Measurements from ENCODE around the gene VPS41. TPM values are rescaled to one million over a fixed set of nuclear protein-coding genes. Genes with fewer than 3 reads are reported as not detected.

The VPS41 gene
- 78.5 and 91.8 TPM in 2 replicates for total RNA-seq

GRCh38 chr7:38908759-38909335 lies at the start of gene VPS41:
TSS of gene VPS41 (minus strand) at chr7:38909191. CDS start at chr7:38909174, 17 bp downstream.
- H3K36me3 Mint-ChIP-seq (ENCODE audit: low read depth): peaks cover 6% of the 10 kb centered on the region
- DNase-seq: peak; percentile 56
- intact Hi-C loops (cut with micrococcal nuclease): loop anchor here (1.0 to 10.0 kb wide), 7 partner anchors 534 to 1225 kb away; partner anchors contain the start of genes MPLKIP, RALA, STARD3NL and YAE1
- peak within 1 kb of the TSS; percentile 94 for H3K27ac Mint-ChIP-seq
- peak within 1 kb of the TSS; percentile 98 for H3K4me3 Mint-ChIP-seq
- H3K27me3 Mint-ChIP-seq: peaks cover 2% of the 10 kb centered on the region
- H3K9me3 Mint-ChIP-seq: no peaks in the 10 kb centered on the region
- peaks cover 52% of the 10 kb centered on the region for H3K4me1 Mint-ChIP-seq
- TF ChIP-seq CTCF (IDR thresholded peaks at IDR 0.05): no peak
- POLR2A ChIA-PET: interaction anchor here (0.6 to 0.8 kb wide), 4 partner anchors 93 to 1630 kb away, joined by 4 to 9 read pairs (median 6); no protein-coding TSS in a partner anchor
- ATAC-seq (ENCODE audit: low read depth): peak; percentile 96
- CTCF ChIA-PET: no interaction called here

- Mint-ChIP-seq H3K36me3 (ENCODE audit: low read depth) (no peaks in the 10 kb centered on the region), H3K27me3 (peaks cover 23% of the 10 kb centered on the region), H3K4me1 (no peaks in the 10 kb centered on the region), H3K4me3 (no peak overlapping the region), H3K9me3 (no peaks in the 10 kb centered on the region), H3K27ac (no peak overlapping the region)
- DNase-seq (no peak), ATAC-seq (ENCODE audit: low read depth) (no peak)
- no peak for TF ChIP-seq CTCF (IDR thresholded peaks at IDR 0.05)
- ChIA-PET POLR2A (no interaction called here), CTCF (no interaction called here)
- intact Hi-C loops (cut with micrococcal nuclease): no loop called here
Observed at GRCh38 chr7:38955892-38956291, 46.9 kb upstream of the VPS41 start.

GRCh38 chr7:38953971-38954370 lies 45.0 kb upstream of the VPS41 start:
- no peak for DNase-seq
- Mint-ChIP-seq H3K4me1 (no peaks in the 10 kb centered on the region), H3K9me3 (no peaks in the 10 kb centered on the region), H3K36me3 (ENCODE audit: low read depth) (no peaks in the 10 kb centered on the region), H3K4me3 (no peak overlapping the region), H3K27me3 (peaks cover 22% of the 10 kb centered on the region), H3K27ac (no peak overlapping the region)
- TF ChIP-seq CTCF (IDR thresholded peaks at IDR 0.05): no peak
- intact Hi-C loops (cut with micrococcal nuclease): no loop called here
- POLR2A ChIA-PET: no interaction called here
- ATAC-seq (ENCODE audit: low read depth): no peak
- CTCF ChIA-PET: no interaction called here

- ChIA-PET POLR2A (no interaction called here), CTCF (no interaction called here)
- Mint-ChIP-seq H3K9me3 (no peaks in the 10 kb centered on the region), H3K4me3 (no peak overlapping the region), H3K4me1 (no peaks in the 10 kb centered on the region), H3K36me3 (ENCODE audit: low read depth) (no peaks in the 10 kb centered on the region), H3K27ac (no peak overlapping the region), H3K27me3 (peaks cover 21% of the 10 kb centered on the region)
- DNase-seq (no peak), ATAC-seq (ENCODE audit: low read depth) (no peak)
- intact Hi-C loops (cut with micrococcal nuclease): no loop called here
- no peak for TF ChIP-seq CTCF (IDR thresholded peaks at IDR 0.05)
Observed at GRCh38 chr7:38953227-38953626, 44.2 kb upstream of the VPS41 start.

- TF ChIP-seq CTCF (IDR thresholded peaks at IDR 0.05): no peak
- POLR2A ChIA-PET: no interaction called here
- CTCF ChIA-PET: no interaction called here
- Mint-ChIP-seq H3K27me3 (peaks cover 19% of the 10 kb centered on the region), H3K27ac (no peak overlapping the region), H3K4me3 (no peak overlapping the region), H3K9me3 (no peaks in the 10 kb centered on the region), H3K4me1 (no peaks in the 10 kb centered on the region), H3K36me3 (ENCODE audit: low read depth) (no peaks in the 10 kb centered on the region)
- ATAC-seq (ENCODE audit: low read depth) (no peak), DNase-seq (no peak)
- intact Hi-C loops (cut with micrococcal nuclease): no loop called here
Observed at GRCh38 chr7:38951213-38951612, 42.2 kb upstream of the VPS41 start.

Measured in activated B cell treated with CpG ODN at 0.5 μM for 24 hours (primary cell).